Transverse colon (tissue), 4 donors: ENCODE data around the gene PDCD1. TPM values are rescaled to one million over a fixed set of nuclear protein-coding genes. Genes with fewer than 3 reads are reported as not detected.

ENCODE experiments used
- DNase-seq: peaks from one replicate; pipeline ENCODE4 v3.0.0-alpha.2; 2019
- H3K27ac ChIP-seq, 4 donors: fragments of 200-600 bp; sonication (generic); 2 replicates each; pipeline ENCODE4 v1.5.1; 2016 to 2018; ENCODE audit warnings: inconsistent platforms in 4 of 4
- H3K27me3 ChIP-seq: fragments of 200-600 bp; sonication (generic); 2 replicates; pipeline ENCODE4 v1.5.1; 2017; ENCODE audit warnings: inconsistent platforms
- H3K36me3 ChIP-seq, 4 donors: fragments of 200-600 bp; sonication (generic); 2 replicates each; pipeline ENCODE4 v1.5.1; 2017 to 2019; ENCODE audit warnings: inconsistent platforms in 4 of 4
- H3K4me1 ChIP-seq, 4 donors: fragments of 200-600 bp; sonication (generic); 2 replicates each; pipeline ENCODE4 v1.5.1; 2017 to 2020; ENCODE audit warnings: inconsistent platforms in 4 of 4
- H3K4me3 ChIP-seq, 4 donors: fragments of 200-600 bp; sonication (generic); 1 replicate in 1 of 4; 2 replicates in 3 of 4; pipeline versions ENCODE4 v1.5.1 to v1.6.1; 2017 to 2019; ENCODE audit warnings: inconsistent platforms in 4 of 4
- H3K9me3 ChIP-seq, 2 donors: fragments of 200-600 bp; sonication (generic); 2 replicates each; pipeline ENCODE4 v1.5.1; 2017 to 2019; ENCODE audit warnings: inconsistent platforms in 2 of 2
- CTCF ChIP-seq, 5 experiments: fragments of 200-600 bp in 3 of 5; fragments of 450-650 bp in 2 of 5; sonication (generic) in 3 of 5; IDR thresholded peaks; 1 replicate in 2 of 5; 2 replicates in 3 of 5; pipeline ENCODE4 v1.5.1; 2016 to 2017; ENCODE audit warnings: antibody characterized with exemption in 5 of 5, inconsistent platforms in 3 of 5, mild to moderate bottlenecking in 2 of 5, moderate library complexity in 1 of 5
- EP300 ChIP-seq: sonication (generic); formaldehyde crosslinking; IDR thresholded peaks from one replicate; pipeline ENCODE4 v1.6.1; 2017; ENCODE audit warnings: antibody characterized with exemption, low read depth
- POLR2A ChIP-seq: fragments of 450-650 bp; IDR thresholded peaks from one replicate; pipeline ENCODE4 v1.6.1; 2016; ENCODE audit warnings: antibody characterized with exemption, mild to moderate bottlenecking, moderate library complexity
- POLR2AphosphoS5 ChIP-seq, 3 donors: sonication (generic); formaldehyde crosslinking; IDR thresholded peaks; one replicate each; pipeline ENCODE4 v1.6.1; 2016; ENCODE audit warnings: antibody characterized with exemption in 3 of 3
- WGBS, 2 donors: methylation state at CpG; one replicate each; pipeline ENCODE4 v1.1.5; 2018; ENCODE audit warnings: low coverage in 1 of 2; 5-methylcytosine and 5-hydroxymethylcytosine counted together
- in situ Hi-C, 4 donors: fragments of 200-750 bp; cut with MboI; loops; one replicate each; pipeline versions ENCODE4 v1.15.0 to v1.15.1; 2017; ENCODE audit warnings: low sequenced_read_pairs in 3 of 4, low pct_ligation_motif_present in 1 of 4, low pct_unique_long_range_greater_than_20kb in 1 of 4
- intact Hi-C: fragments of 100-400 bp; cut with DNase I; formaldehyde crosslinking; loops from one replicate; pipeline ENCODE4 v1.15.1; 2023; ENCODE audit warnings: low total_unique reads
- total RNA-seq, 4 donors: library from RNA; depleted of rRNA; stranded (reverse); fragments of >200 nt; gene quantifications; one replicate each; pipeline ENCODE4 v1.1.0, GENCODE V29; 2016

PDCD1 gene
- total RNA-seq, 4 donors from 2014 or later, result 0.55 to 0.64 TPM; not detected in 2

GRCh38 chr2:241893265-241893664 lies 34.6 kb upstream of the PDCD1 start:
- no peak overlapping the region for H3K27ac ChIP-seq
- no peaks in the 10 kb centered on the region for H3K9me3 ChIP-seq
- peaks cover 0 to 2% (median 0%) of the 10 kb centered on the region in 4 donors for H3K4me1 ChIP-seq
- WGBS, 2 donors, result 94% methylated on average over 16 of the region's 16 CpGs; no CpG with 5 or more reads in 1 of the 2 donors
- TF ChIP-seq POLR2AphosphoS5 (IDR thresholded peaks at IDR 0.05) (no peak), EP300 (no peak), POLR2A (no peak), CTCF (IDR thresholded peaks at IDR 0.05) (no peak)
- intact Hi-C loops, result no loop called here
- H3K4me3 ChIP-seq, result no peak overlapping the region
- DNase-seq, result no peak
- in situ Hi-C loops, result no loop called here
- H3K27me3 ChIP-seq, result no peaks in the 10 kb centered on the region
- no peaks in the 10 kb centered on the region for H3K36me3 ChIP-seq

DNA sequence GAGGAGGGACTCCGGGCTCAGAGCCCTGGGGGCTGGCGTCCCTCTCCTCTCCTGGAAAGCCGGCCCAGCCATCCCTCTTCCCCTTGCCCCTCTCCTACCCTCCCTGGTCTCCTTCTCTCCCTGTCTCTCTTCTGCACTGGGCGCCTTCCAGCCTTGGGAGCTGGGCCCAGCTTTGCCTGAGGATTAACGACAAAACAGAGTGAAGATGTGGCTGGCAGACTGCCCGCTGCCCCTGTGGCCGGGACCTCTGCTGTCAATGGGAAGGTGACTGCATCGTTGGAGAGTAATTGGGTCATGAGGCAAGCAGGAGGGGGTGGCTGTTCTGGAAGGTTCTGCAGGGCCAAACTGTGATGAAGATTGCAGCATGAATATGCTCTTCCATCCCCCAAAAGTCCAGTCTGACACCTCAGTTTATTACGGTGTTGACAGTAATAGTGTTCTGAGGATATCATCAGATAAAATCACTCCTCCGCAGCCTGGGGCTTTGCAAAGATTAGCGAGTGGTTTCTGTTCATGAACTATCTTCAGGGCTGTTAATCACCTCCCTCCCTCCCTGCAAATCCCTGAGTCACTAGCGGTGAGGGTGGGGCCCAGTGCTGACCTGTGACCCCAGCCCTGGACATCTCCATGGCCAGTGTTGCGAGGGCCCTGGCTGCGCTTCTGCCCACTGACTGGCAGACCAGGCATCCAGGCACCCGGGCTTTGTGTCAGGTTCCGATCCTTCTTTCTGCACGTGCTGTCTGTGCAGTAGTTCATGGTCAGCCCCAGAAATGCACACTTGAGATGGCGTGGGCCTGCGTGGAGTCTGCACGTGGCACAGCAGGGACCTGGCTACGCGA lies 33.8 kb upstream of the PDCD1 start:
- H3K27me3 ChIP-seq, result no peaks in the 10 kb centered on the region
- in situ Hi-C loops, result no loop called here
- H3K4me1 ChIP-seq, result peaks cover 0 to 2% (median 0%) of the 10 kb centered on the region in 4 donors
- H3K9me3 ChIP-seq, result no peaks in the 10 kb centered on the region
- no peak for TF ChIP-seq EP300
- TF ChIP-seq CTCF (IDR thresholded peaks at IDR 0.05), result no peak
- no peak for TF ChIP-seq POLR2AphosphoS5 (IDR thresholded peaks at IDR 0.05)
- no peak for TF ChIP-seq POLR2A
- 72% methylated on average over 22 of the region's 22 CpGs; no CpG with 5 or more reads in 1 of the 2 donors for WGBS, 2 donors
- H3K4me3 ChIP-seq, result no peak overlapping the region
- no peak for DNase-seq
- intact Hi-C loops, result no loop called here
- no peaks in the 10 kb centered on the region for H3K36me3 ChIP-seq
- peak overlapping the region in 1 of 4 donors; percentile 43 for H3K27ac ChIP-seq

DNA sequence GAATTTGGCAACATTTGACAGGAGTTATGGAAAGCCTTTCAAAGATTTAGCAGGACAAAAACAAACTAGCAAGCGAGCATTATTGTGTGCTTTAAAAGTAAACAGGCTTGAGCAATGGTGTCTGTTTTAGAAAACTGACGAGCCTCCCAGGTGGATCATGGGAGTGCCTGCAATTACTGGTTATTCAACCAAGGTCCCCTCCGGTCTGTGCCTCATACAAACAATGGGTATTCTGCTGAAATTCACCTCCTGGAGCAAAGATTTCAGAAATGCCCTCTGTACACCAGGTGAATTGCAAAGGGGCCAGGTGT lies 33.2 kb upstream of the PDCD1 start:
- Histone ChIP-seq H3K9me3 (no peaks in the 10 kb centered on the region), H3K27me3 (no peaks in the 10 kb centered on the region), H3K4me1 (peaks cover 0 to 2% (median 0%) of the 10 kb centered on the region in 4 donors), H3K4me3 (no peak overlapping the region), H3K27ac (peak overlapping the region in 1 of 4 donors; percentile 43), H3K36me3 (no peaks in the 10 kb centered on the region)
- in situ Hi-C loops, result no loop called here
- no peak for DNase-seq
- intact Hi-C loops, result no loop called here
- TF ChIP-seq CTCF (IDR thresholded peaks at IDR 0.05), result no peak
- TF ChIP-seq EP300, result no peak
- no peak for TF ChIP-seq POLR2A
- no peak for TF ChIP-seq POLR2AphosphoS5 (IDR thresholded peaks at IDR 0.05)
- WGBS, 2 donors, result 53 to 78% methylated on average over 1 to 3 of the region's 3 CpGs

DNA sequence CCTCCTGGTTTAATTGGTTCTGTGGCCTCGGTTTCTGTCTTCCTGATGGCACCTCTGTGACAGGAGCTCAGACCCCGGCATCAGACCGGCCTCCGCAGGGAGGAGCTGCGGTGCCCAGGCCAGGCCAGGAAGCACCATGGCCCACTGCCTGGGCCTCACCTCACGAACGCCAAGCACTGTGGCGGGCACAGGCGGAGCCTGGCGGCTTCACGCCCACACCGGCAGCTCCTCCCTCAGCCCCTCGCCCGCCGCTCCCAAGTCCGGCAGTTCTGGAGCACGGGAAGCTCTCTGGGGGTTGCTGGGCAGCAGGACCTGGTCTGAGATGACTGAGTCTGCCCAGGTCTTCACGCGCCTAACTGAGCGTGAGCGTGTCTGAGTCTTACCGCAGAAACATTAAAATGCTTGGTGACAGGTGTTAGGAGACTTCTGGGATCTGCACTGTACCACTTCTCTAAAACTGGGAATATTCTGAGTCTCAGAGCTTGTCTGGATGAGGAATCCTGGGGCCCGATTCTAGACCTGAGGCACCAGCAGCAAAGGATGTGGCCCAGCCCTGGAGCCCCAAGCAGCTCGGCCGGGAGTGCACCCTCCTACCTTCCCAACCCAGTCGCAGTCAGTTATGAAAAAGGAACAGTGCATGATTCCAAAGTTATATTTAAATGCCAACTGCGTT lies 32.8 kb upstream of the PDCD1 start:
- Histone ChIP-seq H3K4me1 (peaks cover 0 to 2% (median 0%) of the 10 kb centered on the region in 4 donors), H3K9me3 (no peaks in the 10 kb centered on the region), H3K27me3 (no peaks in the 10 kb centered on the region), H3K36me3 (no peaks in the 10 kb centered on the region), H3K27ac (no peak overlapping the region), H3K4me3 (no peak overlapping the region)
- WGBS, 2 donors, result 88% methylated on average over 7 to 22 of the region's 27 CpGs
- no peak for DNase-seq
- in situ Hi-C loops, result no loop called here
- no peak for TF ChIP-seq POLR2AphosphoS5 (IDR thresholded peaks at IDR 0.05)
- TF ChIP-seq EP300, result no peak
- no peak for TF ChIP-seq CTCF (IDR thresholded peaks at IDR 0.05)
- TF ChIP-seq POLR2A, result no peak
- intact Hi-C loops, result no loop called here
